ENCODE results near the gene HSF2BP.

The HSF2BP gene

GRCh38 chr21:43639470-43640353 lies 19.6 kb downstream of the HSF2BP start:
- no peak for DNase-seq (ENCODE audit: extremely low read depth, insufficient read length)
- no peak for TF ChIP-seq CTCF (IDR thresholded peaks at IDR 0.05; ENCODE audit: insufficient read depth, low read length, poor library complexity, severe bottlenecking)

GRCh38 chr21:43637530-43638158 lies 21.6 kb downstream of the HSF2BP start:
- Histone ChIP-seq H3K27me3 (replicated peaks; ENCODE audit: control insufficient read depth, insufficient read depth, low read length) (no peaks in the 10 kb centered on the region), H3K36me3 (ENCODE audit: control insufficient read depth, insufficient read depth, low read length) (no peaks in the 10 kb centered on the region), H3K4me3 (replicated peaks; ENCODE audit: low read depth, low read length) (no peak overlapping the region)
- no peak for DNase-seq (ENCODE audit: extremely low read depth, insufficient read length)
- no peak for TF ChIP-seq CTCF (IDR thresholded peaks at IDR 0.05; ENCODE audit: insufficient read depth, low read length, poor library complexity, severe bottlenecking)

More at GRCh38 chr21:43639470-43640353, 19.6 kb downstream of the HSF2BP start:
- no peak overlapping the region for H3K4me3 ChIP-seq (replicated peaks; ENCODE audit: low read depth, low read length)
- H3K27me3 ChIP-seq (replicated peaks; ENCODE audit: control insufficient read depth, insufficient read depth, low read length) = no peaks in the 10 kb centered on the region
- H3K36me3 ChIP-seq (ENCODE audit: control insufficient read depth, insufficient read depth, low read length) = no peaks in the 10 kb centered on the region

- DNase-seq (ENCODE audit: extremely low read depth, insufficient read length) = no peak
- H3K36me3 ChIP-seq (ENCODE audit: control insufficient read depth, insufficient read depth, low read length) = no peaks in the 10 kb centered on the region
- H3K27me3 ChIP-seq (replicated peaks; ENCODE audit: control insufficient read depth, insufficient read depth, low read length) = no peaks in the 10 kb centered on the region
- H3K4me3 ChIP-seq (replicated peaks; ENCODE audit: low read depth, low read length) = no peak overlapping the region
- TF ChIP-seq CTCF (IDR thresholded peaks at IDR 0.05; ENCODE audit: insufficient read depth, low read length, poor library complexity, severe bottlenecking) = no peak
Observed at GRCh38 chr21:43635436-43635835, 23.9 kb downstream of the HSF2BP start.

- Histone ChIP-seq H3K36me3 (ENCODE audit: control insufficient read depth, insufficient read depth, low read length) (no peaks in the 10 kb centered on the region), H3K27me3 (replicated peaks; ENCODE audit: control insufficient read depth, insufficient read depth, low read length) (no peaks in the 10 kb centered on the region), H3K4me3 (replicated peaks; ENCODE audit: low read depth, low read length) (no peak overlapping the region)
- DNase-seq (ENCODE audit: extremely low read depth, insufficient read length) = no peak
- no peak for TF ChIP-seq CTCF (IDR thresholded peaks at IDR 0.05; ENCODE audit: insufficient read depth, low read length, poor library complexity, severe bottlenecking)
Observed at GRCh38 chr21:43634618-43635017, 24.7 kb downstream of the HSF2BP start.

- Histone ChIP-seq H3K4me3 (replicated peaks; ENCODE audit: low read depth, low read length) (no peak overlapping the region), H3K36me3 (ENCODE audit: control insufficient read depth, insufficient read depth, low read length) (no peaks in the 10 kb centered on the region), H3K27me3 (replicated peaks; ENCODE audit: control insufficient read depth, insufficient read depth, low read length) (no peaks in the 10 kb centered on the region)
- no peak for DNase-seq (ENCODE audit: extremely low read depth, insufficient read length)
- no peak for TF ChIP-seq CTCF (IDR thresholded peaks at IDR 0.05; ENCODE audit: insufficient read depth, low read length, poor library complexity, severe bottlenecking)
Observed at GRCh38 chr21:43632373-43632905, 26.8 kb downstream of the HSF2BP start.

Data from GM06990 (cell line).